Spleen (tissue), 7 donors: ENCODE measurements around the gene UBE2E2.

Experiments used
- POLR2A ChIP-seq, 3 donors: fragments of 450-650 bp; IDR thresholded peaks; one replicate each; pipeline ENCODE4 v1.5.1; 2017; ENCODE audit warnings: antibody characterized with exemption in 3 of 3, mild to moderate bottlenecking in 1 of 3
- TF ChIP-seq, protein P1 (sequence below), 11 experiments: fragments of 200-600 bp in 7 of 11; fragments of 450-650 bp in 4 of 11; sonication (generic) in 4 of 11; IDR thresholded peaks in 8 of 11; conservative IDR thresholded peaks in 3 of 11; 1 replicate in 7 of 11; 2 replicates in 4 of 11; pipeline versions ENCODE4 v1.4.0 to v1.8.0; 2016 to 2021; ENCODE audit warnings: antibody characterized with exemption in 11 of 11, inconsistent platforms in 4 of 11, mild to moderate bottlenecking in 1 of 11
- donor health status: DM: no; HTN: no; CAD: no; lungs with moderate emphysema.
- donor health status: DM: no; HTN: no; CAD: no.
- donor health status: DM: no; HTN: no; CAD: no.

DNA sequence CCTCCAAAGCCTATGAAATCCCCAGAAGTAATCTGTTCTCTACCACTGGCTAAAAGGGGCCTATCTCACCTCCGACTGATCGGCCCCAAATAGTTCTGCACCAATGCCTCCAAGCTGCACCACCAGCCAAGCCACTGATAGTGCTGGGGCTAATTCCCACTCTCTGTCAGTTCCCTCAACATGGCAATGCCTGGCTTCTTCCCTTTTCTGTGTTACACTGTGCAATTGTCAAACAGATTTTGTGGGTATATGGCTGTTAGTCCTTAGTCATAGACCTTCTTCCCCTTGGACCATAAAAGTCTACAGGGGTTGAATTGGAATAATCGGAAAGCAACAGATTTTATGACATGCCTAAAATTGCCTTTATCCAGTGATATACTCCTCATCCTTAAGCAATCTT lies 9.3 kb upstream of the UBE2E2 start:
- TF ChIP-seq, protein P1, sequence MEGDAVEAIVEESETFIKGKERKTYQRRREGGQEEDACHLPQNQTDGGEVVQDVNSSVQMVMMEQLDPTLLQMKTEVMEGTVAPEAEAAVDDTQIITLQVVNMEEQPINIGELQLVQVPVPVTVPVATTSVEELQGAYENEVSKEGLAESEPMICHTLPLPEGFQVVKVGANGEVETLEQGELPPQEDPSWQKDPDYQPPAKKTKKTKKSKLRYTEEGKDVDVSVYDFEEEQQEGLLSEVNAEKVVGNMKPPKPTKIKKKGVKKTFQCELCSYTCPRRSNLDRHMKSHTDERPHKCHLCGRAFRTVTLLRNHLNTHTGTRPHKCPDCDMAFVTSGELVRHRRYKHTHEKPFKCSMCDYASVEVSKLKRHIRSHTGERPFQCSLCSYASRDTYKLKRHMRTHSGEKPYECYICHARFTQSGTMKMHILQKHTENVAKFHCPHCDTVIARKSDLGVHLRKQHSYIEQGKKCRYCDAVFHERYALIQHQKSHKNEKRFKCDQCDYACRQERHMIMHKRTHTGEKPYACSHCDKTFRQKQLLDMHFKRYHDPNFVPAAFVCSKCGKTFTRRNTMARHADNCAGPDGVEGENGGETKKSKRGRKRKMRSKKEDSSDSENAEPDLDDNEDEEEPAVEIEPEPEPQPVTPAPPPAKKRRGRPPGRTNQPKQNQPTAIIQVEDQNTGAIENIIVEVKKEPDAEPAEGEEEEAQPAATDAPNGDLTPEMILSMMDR (IDR thresholded peaks at IDR 0.05 in 8 of 11, conservative IDR thresholded peaks at IDR 0.05 in 3 of 11), result no peak
- TF ChIP-seq POLR2A (IDR thresholded peaks at IDR 0.05), result no peak
